Aorta (tissue), 5 donors: ENCODE results near the gene KCTD11. TPM values are rescaled to one million over a fixed set of nuclear protein-coding genes. Genes with fewer than 3 reads are reported as not detected.

Source experiments
- ATAC-seq: fragments of 200-7000 bp; cut with Tn5 transposase; one replicate; pipeline ENCODE4 v1.9.1; 2022; ENCODE audit warnings: moderate library complexity; ENCODE audit not compliant: low FRiP score
- DNase-seq, 2 donors: peaks; one replicate each; pipeline ENCODE4 v3.0.0-alpha.2; 2020
- H3K27ac ChIP-seq, 2 donors: one replicate each; pipeline ENCODE4 v1.5.1; 2013; ENCODE audit warnings: low read length in 2 of 2, mild to moderate bottlenecking in 2 of 2, moderate library complexity in 2 of 2, control low read depth in 1 of 2, inconsistent platforms in 1 of 2, low read depth in 1 of 2
- H3K27me3 ChIP-seq, 2 donors: one replicate each; pipeline ENCODE4 v1.6.1; 2013; ENCODE audit warnings: control low read depth in 1 of 2, low read length in 1 of 2, mild to moderate bottlenecking in 1 of 2, moderate library complexity in 1 of 2; ENCODE audit not compliant: insufficient read depth in 2 of 2, control insufficient read depth in 1 of 2
- H3K36me3 ChIP-seq, 2 donors: one replicate each; pipeline ENCODE4 v1.6.1; 2013; ENCODE audit warnings: control low read depth in 1 of 2, low read length in 1 of 2, mild to moderate bottlenecking in 1 of 2; ENCODE audit not compliant: insufficient read depth in 2 of 2, control insufficient read depth in 1 of 2
- H3K4me1 ChIP-seq, 2 donors: one replicate each; pipeline ENCODE4 v1.6.1; 2013; ENCODE audit warnings: low read length in 2 of 2, control low read depth in 1 of 2, mild to moderate bottlenecking in 1 of 2, moderate library complexity in 1 of 2; ENCODE audit not compliant: insufficient read depth in 2 of 2, control insufficient read depth in 1 of 2
- H3K4me3 ChIP-seq, 2 donors: one replicate each; pipeline ENCODE4 v1.5.1; 2013; ENCODE audit warnings: low read length in 2 of 2, control low read depth in 1 of 2, mild to moderate bottlenecking in 1 of 2
- H3K9me3 ChIP-seq: one replicate; pipeline ENCODE4 v1.6.1; 2013; ENCODE audit warnings: mild to moderate bottlenecking, low read length; ENCODE audit not compliant: control insufficient read depth
- WGBS, 2 donors: extraction: QIAGEN DNeasy Blood & Tissue Kit; methylation state at CpG; one replicate each; pipeline ENCODE4 v1.1.7; 2013; 5-methylcytosine and 5-hydroxymethylcytosine counted together
- intact Hi-C, 2 donors: fragments of 100-400 bp; cut with DNase I; formaldehyde crosslinking; loops; one replicate each; pipeline versions ENCODE4 v1.14.2 to v1.15.0; 2022
- polyA plus RNA-seq, 2 donors: library from polyadenylated mRNA; stranded (reverse); fragments of 200-250 nt; gene quantifications; one replicate each; pipeline ENCODE4 v1.2.3, GENCODE V29; 2013
- total RNA-seq, 2 donors: library from RNA; stranded (reverse); fragmentation: NEBNext Ultra II Directional; extraction: Animal tissue kit (Norgen Biotek cat#: 25700); gene quantifications; one replicate each; pipeline ENCODE4 v1.2.1, GENCODE V29; 2021
- donor health status: healthy with polysubstance abuse.
- donor health status: Bipolar disorder and iron deficiency.
- donor health status: DM: no; HTN: no; CAD: no.
- donor health status: DM: no; HTN: no; CAD: no.
- donor health status: DM: yes; HTN: yes; CAD: no.

Gene KCTD11
- total and polyA plus RNA-seq, 4 donors = 11.0 to 15.8 (median 11.9) TPM

DNA sequence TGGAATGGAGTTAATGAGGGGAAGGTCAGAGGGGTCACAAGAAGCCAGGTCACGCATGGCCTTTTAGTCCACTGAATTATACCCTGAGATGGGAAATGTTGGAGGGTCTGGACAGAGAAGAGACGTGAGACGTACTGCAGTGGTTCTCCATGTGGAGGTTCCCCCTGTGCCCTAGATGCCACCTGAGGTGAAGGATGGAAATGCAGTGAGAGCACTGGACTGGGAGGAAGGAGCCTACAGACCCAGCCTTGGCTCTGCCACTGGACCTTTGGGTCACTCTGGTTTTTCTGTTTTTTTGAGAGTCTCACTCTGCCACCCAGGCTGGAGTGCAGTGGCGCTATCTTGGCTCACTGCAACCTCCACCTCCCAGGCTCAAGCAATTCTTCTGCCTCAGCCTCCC lies 44.2 kb downstream of the KCTD11 start:
- H3K4me3 ChIP-seq = no peak overlapping the region
- 86 to 88% methylated on average over 4 of the region's 4 CpGs for WGBS, 2 donors
- H3K27ac ChIP-seq = no peak overlapping the region
- ATAC-seq = no peak
- H3K4me1 ChIP-seq = no peaks in the 10 kb centered on the region
- H3K36me3 ChIP-seq = no peaks in the 10 kb centered on the region
- intact Hi-C loops = no loop called here
- H3K27me3 ChIP-seq = no peaks in the 10 kb centered on the region
- H3K9me3 ChIP-seq = no peaks in the 10 kb centered on the region
- no peak for DNase-seq

- WGBS, 2 donors = 71 to 75% methylated on average over 2 of the region's 2 CpGs
- no peak for DNase-seq
These were observed 46.6 kb downstream of the KCTD11 start for GRCh38 chr17:7398612-7399011.

GRCh38 chr17:7403043-7403726 lies 51.2 kb downstream of the KCTD11 start:
- H3K36me3 ChIP-seq = no peaks in the 10 kb centered on the region
- intact Hi-C loops = loop anchor here in 1 of 2 donors (1.0 kb wide), 1 partner anchor 9 kb away; the partner anchor contains the start of gene PLSCR3
- H3K4me1 ChIP-seq = no peaks in the 10 kb centered on the region
- 8 to 9% methylated on average over 15 to 16 of the region's 16 CpGs for WGBS, 2 donors
- ATAC-seq (peak; percentile 9), DNase-seq (peak; percentile 74 to 88)
- no peaks in the 10 kb centered on the region for H3K27me3 ChIP-seq
- peak overlapping the region; percentile 10 to 84 for H3K27ac ChIP-seq
- H3K4me3 ChIP-seq = peak overlapping the region; percentile 30 to 51
- H3K9me3 ChIP-seq = no peaks in the 10 kb centered on the region

More at GRCh38 chr17:7398612-7399011, 46.6 kb downstream of the KCTD11 start:
- no peak for ATAC-seq
- Histone ChIP-seq H3K9me3 (no peaks in the 10 kb centered on the region), H3K4me1 (no peaks in the 10 kb centered on the region), H3K27me3 (no peaks in the 10 kb centered on the region), H3K4me3 (no peak overlapping the region), H3K27ac (no peak overlapping the region), H3K36me3 (no peaks in the 10 kb centered on the region)
- intact Hi-C loops = no loop called here

GRCh38 chr17:7403727-7403976 lies 51.7 kb downstream of the KCTD11 start:
- no peak for DNase-seq
- H3K27ac ChIP-seq = peak overlapping the region; percentile 10 to 67

DNA sequence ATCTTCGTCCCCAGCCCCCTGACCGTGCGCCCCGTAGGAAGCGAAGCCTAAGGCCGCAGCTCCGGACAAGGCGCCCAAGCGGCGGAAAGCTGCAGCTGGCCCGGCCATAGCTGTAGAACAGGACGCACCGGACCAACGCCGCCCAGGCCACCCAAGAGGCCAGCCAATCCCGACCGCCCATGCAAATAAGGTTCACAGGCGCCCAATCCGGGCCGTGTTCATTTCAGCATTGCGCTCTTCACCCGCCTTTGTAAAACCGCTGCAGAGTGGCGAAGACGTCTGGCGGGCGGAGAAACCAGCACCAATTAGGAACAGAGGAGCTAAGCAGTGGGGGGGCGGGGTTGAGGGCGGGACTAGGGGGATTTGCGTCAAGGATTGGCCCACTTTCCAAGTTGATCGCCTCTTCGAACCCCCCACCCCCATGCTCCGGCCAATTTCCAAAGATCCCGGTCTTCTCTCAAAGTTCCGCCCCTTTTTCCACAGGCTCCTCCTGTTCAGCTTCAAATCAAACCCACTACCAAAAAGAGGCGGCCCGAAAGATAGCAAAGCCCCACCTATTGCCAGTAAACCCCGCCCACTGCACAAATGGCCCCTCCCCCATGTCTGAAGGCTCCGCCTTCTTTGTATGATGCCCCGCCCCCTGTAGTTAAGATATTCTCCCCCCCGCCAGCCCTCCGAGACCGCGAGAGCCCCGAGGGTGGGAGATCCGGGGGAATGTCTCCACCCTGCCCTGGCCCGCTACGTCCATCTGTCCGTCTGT lies 52.2 kb downstream of the KCTD11 start, which contains the start of gene TMEM256:
TMEM256 (minus strand) TSS at position 121 of the 760 bp plus-strand sequence; CDS start at position 108, 13 bp downstream.
- peak; percentile 99 for DNase-seq
- ATAC-seq = peak; percentile 97
- no peaks in the 10 kb centered on the region for H3K9me3 ChIP-seq
- H3K4me1 ChIP-seq = no peaks in the 10 kb centered on the region
- H3K4me3 ChIP-seq = peak within 1 kb of the TSS; percentile 59 to 82
- no peaks in the 10 kb centered on the region for H3K36me3 ChIP-seq
- peak within 1 kb of the TSS; percentile 70 to 84 for H3K27ac ChIP-seq
- 0 to 1% methylated on average over 40 to 49 of the region's 49 CpGs for WGBS, 2 donors
- intact Hi-C loops = loop anchor here in 1 of 2 donors (1.0 kb wide), 1 partner anchor 10 kb away; the partner anchor contains the start of gene PLSCR3
- H3K27me3 ChIP-seq = no peaks in the 10 kb centered on the region

More at GRCh38 chr17:7403727-7403976, 51.7 kb downstream of the KCTD11 start:
- ATAC-seq = peak; percentile 65
- 0 to 1% methylated on average over 13 of the region's 13 CpGs for WGBS, 2 donors
- intact Hi-C loops = loop anchor here in 1 of 2 donors (1.0 kb wide), 1 partner anchor 9 kb away; the partner anchor contains the start of gene PLSCR3
- Histone ChIP-seq H3K4me3 (peak overlapping the region; percentile 30 to 51), H3K36me3 (no peaks in the 10 kb centered on the region), H3K27me3 (no peaks in the 10 kb centered on the region), H3K4me1 (no peaks in the 10 kb centered on the region), H3K9me3 (no peaks in the 10 kb centered on the region)

Other genes with a start within 250 kb of the KCTD11 start
Only the 30 nearest of the 36 such genes appear.
- 1 to 10 TPM; 2.6 to 3.9 TPM for gene ASGR1, start 172.8 kb upstream of the KCTD11 start, total RNA-seq
- 1 to 10 TPM; 2.0 to 5.4 TPM for gene ASGR1, start 172.8 kb upstream of the KCTD11 start, polyA plus RNA-seq
- 10 to 100 TPM; 23.3 to 54.7 TPM for gene DLG4, start 132.3 kb upstream of the KCTD11 start, total RNA-seq
- gene DLG4, start 132.3 kb upstream of the KCTD11 start, polyA plus RNA-seq = 10 to 100 TPM in 1 of 2 donors, 1 to 10 TPM in 1; 6.6 to 15.4 TPM
- gene ACADVL, start 132.2 kb upstream of the KCTD11 start, total RNA-seq = 100 to 1,000 TPM; 387 to 486 TPM
- 1,000 to 10,000 TPM in 1 of 2 donors, 100 to 1,000 TPM in 1; 159 to 1,724 TPM for gene ACADVL, start 132.2 kb upstream of the KCTD11 start, polyA plus RNA-seq
- 10 to 100 TPM; 25.2 to 45.6 TPM for gene DVL2, start 117.6 kb upstream of the KCTD11 start, total RNA-seq
- gene DVL2, start 117.6 kb upstream of the KCTD11 start, polyA plus RNA-seq = 10 to 100 TPM; 10.0 to 25.0 TPM
- 10 to 100 TPM; 24.4 to 30.8 TPM for gene PHF23, start 112.7 kb upstream of the KCTD11 start, total RNA-seq
- gene PHF23, start 112.7 kb upstream of the KCTD11 start, polyA plus RNA-seq = 10 to 100 TPM; 19.2 to 28.4 TPM
- gene GABARAP, start 109.7 kb upstream of the KCTD11 start, total RNA-seq = 100 to 1,000 TPM; 405 to 430 TPM
- gene GABARAP, start 109.7 kb upstream of the KCTD11 start, polyA plus RNA-seq = 100 to 1,000 TPM; 801 to 895 TPM
- gene CTDNEP1, start 100.4 kb upstream of the KCTD11 start, total RNA-seq = 100 to 1,000 TPM in 1 of 2 donors, 10 to 100 TPM in 1; 92.9 to 105 TPM
- 100 to 1,000 TPM; 112 to 113 TPM for gene CTDNEP1, start 100.4 kb upstream of the KCTD11 start, polyA plus RNA-seq
- 10 to 100 TPM; 26.6 to 31.0 TPM for gene ELP5, start 99.9 kb upstream of the KCTD11 start, total RNA-seq
- gene ELP5, start 99.9 kb upstream of the KCTD11 start, polyA plus RNA-seq = 10 to 100 TPM; 26.7 to 51.1 TPM
- 1 to 10 TPM; 3.3 to 9.9 TPM for gene CLDN7, start 89.7 kb upstream of the KCTD11 start, total RNA-seq
- gene CLDN7, start 89.7 kb upstream of the KCTD11 start, polyA plus RNA-seq = 10 to 100 TPM in 1 of 2 donors, 1 to 10 TPM in 1; 1.1 to 37.6 TPM
- 1 to 10 TPM; 2.5 to 3.9 TPM for gene SLC2A4, start 70.4 kb upstream of the KCTD11 start, total RNA-seq
- 1 to 10 TPM in 1 of 2 donors, under 1 TPM in 1; 0.63 to 1.6 TPM for gene SLC2A4, start 70.4 kb upstream of the KCTD11 start, polyA plus RNA-seq
- under 1 TPM; 0.10 to 0.60 TPM for gene YBX2, start 57.5 kb upstream of the KCTD11 start, total RNA-seq
- gene YBX2, start 57.5 kb upstream of the KCTD11 start, polyA plus RNA-seq = 1 to 10 TPM in 1 of 2 donors, not detected in 1; 5.6 TPM
- 100 to 1,000 TPM; 198 to 280 TPM for gene EIF5A, start 44.5 kb upstream of the KCTD11 start, total RNA-seq
- gene EIF5A, start 44.5 kb upstream of the KCTD11 start, polyA plus RNA-seq = 100 to 1,000 TPM; 223 to 232 TPM
- 10 to 100 TPM; 49.5 to 55.6 TPM for gene GPS2, start 36.8 kb upstream of the KCTD11 start, total RNA-seq
- 10 to 100 TPM; 55.0 to 99.1 TPM for gene GPS2, start 36.8 kb upstream of the KCTD11 start, polyA plus RNA-seq
- gene NEURL4, start 22.8 kb upstream of the KCTD11 start, total RNA-seq = 10 to 100 TPM; 24.5 to 36.7 TPM
- gene NEURL4, start 22.8 kb upstream of the KCTD11 start, polyA plus RNA-seq = 10 to 100 TPM in 1 of 2 donors, 1 to 10 TPM in 1; 7.3 to 52.8 TPM
- 10 to 100 TPM; 18.6 to 21.8 TPM for gene ACAP1, start 15.6 kb upstream of the KCTD11 start, total RNA-seq
- 10 to 100 TPM in 1 of 2 donors, 1 to 10 TPM in 1; 6.5 to 10.8 TPM for gene ACAP1, start 15.6 kb upstream of the KCTD11 start, polyA plus RNA-seq
- gene TMEM95, start 3.0 kb downstream of the KCTD11 start, total RNA-seq = not detected
- not detected for gene TMEM95, start 3.0 kb downstream of the KCTD11 start, polyA plus RNA-seq
- gene TNK1, start 28.9 kb downstream of the KCTD11 start, total RNA-seq = 1 to 10 TPM; 2.4 to 6.6 TPM
- 1 to 10 TPM; 1.9 to 3.1 TPM for gene TNK1, start 28.9 kb downstream of the KCTD11 start, polyA plus RNA-seq
- 10 to 100 TPM; 41.2 to 43.1 TPM for gene PLSCR3, start 42.4 kb downstream of the KCTD11 start, total RNA-seq
- 10 to 100 TPM; 20.5 to 70.8 TPM for gene PLSCR3, start 42.4 kb downstream of the KCTD11 start, polyA plus RNA-seq
- 10 to 100 TPM; 35.0 to 40.1 TPM for gene TMEM256, start 51.9 kb downstream of the KCTD11 start, total RNA-seq
- 100 to 1,000 TPM; 134 to 224 TPM for gene TMEM256, start 51.9 kb downstream of the KCTD11 start, polyA plus RNA-seq
- 10 to 100 TPM; 32.9 to 49.9 TPM for gene NLGN2, start 55.7 kb downstream of the KCTD11 start, total RNA-seq
- gene NLGN2, start 55.7 kb downstream of the KCTD11 start, polyA plus RNA-seq = 10 to 100 TPM in 1 of 2 donors, 1 to 10 TPM in 1; 2.4 to 28.8 TPM
- not detected for gene SPEM1, start 68.2 kb downstream of the KCTD11 start, total RNA-seq
- not detected for gene SPEM1, start 68.2 kb downstream of the KCTD11 start, polyA plus RNA-seq
- not detected for gene SPEM2, start 73.5 kb downstream of the KCTD11 start, total RNA-seq
- not detected for gene SPEM2, start 73.5 kb downstream of the KCTD11 start, polyA plus RNA-seq
- not detected for gene SPEM3, start 76.7 kb downstream of the KCTD11 start, total RNA-seq
- not detected for gene SPEM3, start 76.7 kb downstream of the KCTD11 start, polyA plus RNA-seq
- gene TMEM102, start 83.3 kb downstream of the KCTD11 start, total RNA-seq = 1 to 10 TPM; 3.6 to 5.1 TPM
- gene TMEM102, start 83.3 kb downstream of the KCTD11 start, polyA plus RNA-seq = 1 to 10 TPM; 1.8 to 2.7 TPM
- gene FGF11, start 87.3 kb downstream of the KCTD11 start, total RNA-seq = 1 to 10 TPM; 1.2 to 8.0 TPM
- under 1 TPM in 1 of 2 donors, not detected in 1; 0.54 TPM for gene FGF11, start 87.3 kb downstream of the KCTD11 start, polyA plus RNA-seq
- gene CHRNB1, start 92.9 kb downstream of the KCTD11 start, total RNA-seq = 1 to 10 TPM; 6.2 to 8.8 TPM
- 10 to 100 TPM; 11.6 to 18.3 TPM for gene CHRNB1, start 92.9 kb downstream of the KCTD11 start, polyA plus RNA-seq
- gene ZBTB4, start 127.5 kb downstream of the KCTD11 start, total RNA-seq = 10 to 100 TPM; 67.2 to 81.9 TPM
- gene ZBTB4, start 127.5 kb downstream of the KCTD11 start, polyA plus RNA-seq = 10 to 100 TPM; 20.0 to 35.9 TPM
- not detected for gene SLC35G6, start 129.3 kb downstream of the KCTD11 start, total RNA-seq
- not detected for gene SLC35G6, start 129.3 kb downstream of the KCTD11 start, polyA plus RNA-seq
- 100 to 1,000 TPM in 1 of 2 donors, 10 to 100 TPM in 1; 93.8 to 116 TPM for gene POLR2A, start 132.2 kb downstream of the KCTD11 start, total RNA-seq
- 10 to 100 TPM; 13.4 to 27.9 TPM for gene POLR2A, start 132.2 kb downstream of the KCTD11 start, polyA plus RNA-seq
- 10 to 100 TPM; 61.4 to 84.5 TPM for gene TNFSF12, start 196.9 kb downstream of the KCTD11 start, total RNA-seq
- gene TNFSF12, start 196.9 kb downstream of the KCTD11 start, polyA plus RNA-seq = 100 to 1,000 TPM; 135 to 148 TPM